Activated B cell treated with CpG ODN at 0.5 μM for 24 hours (primary cell): Measurements from ENCODE around the gene AKNA. TPM values are rescaled to one million over a fixed set of nuclear protein-coding genes. Genes with fewer than 3 reads are reported as not detected.

Experiments used
- ATAC-seq: fragments of 200-7000 bp; cut with Tn5 transposase; one replicate; pipeline ENCODE4 v1.10.0; 2021; ENCODE audit warnings: low read depth, mild to moderate bottlenecking, moderate library complexity
- CTCF ChIA-PET: fragments of 350-600 bp; sonication (Branson Sonifier 250); formaldehyde crosslinking; loops from one replicate; lab custom pipeline; 2021; ENCODE audit warnings: antibody characterized with exemption; lab: Charles Lee
- POLR2A ChIA-PET: fragments of 350-600 bp; sonication (Branson Sonifier 250); formaldehyde crosslinking; loops from one replicate; lab custom pipeline; 2021; ENCODE audit warnings: antibody characterized with exemption; lab: Charles Lee
- DNase-seq: peaks from one replicate; pipeline ENCODE4 v3.0.0; 2022
- H3K27ac Mint-ChIP-seq: one replicate; pipeline ENCODE4 v1.8.0; 2020; ENCODE audit warnings: mixed read lengths
- H3K27me3 Mint-ChIP-seq: one replicate; pipeline ENCODE4 v1.8.0; 2021; ENCODE audit warnings: mixed read lengths
- H3K36me3 Mint-ChIP-seq: one replicate; pipeline ENCODE4 v1.8.0; 2021; ENCODE audit warnings: low read depth, mixed read lengths
- H3K4me1 Mint-ChIP-seq: one replicate; pipeline ENCODE4 v1.8.0; 2021; ENCODE audit warnings: mixed read lengths
- H3K4me3 Mint-ChIP-seq: one replicate; pipeline ENCODE4 v1.8.0; 2020; ENCODE audit warnings: mild to moderate bottlenecking, mixed read lengths
- H3K9me3 Mint-ChIP-seq: one replicate; pipeline ENCODE4 v1.8.0; 2020; ENCODE audit warnings: mixed read lengths
- CTCF ChIP-seq: fragments of 200-600 bp; IDR thresholded peaks from one replicate; pipeline ENCODE4 v1.8.0; 2022; ENCODE audit warnings: antibody characterized with exemption, mild to moderate bottlenecking
- intact Hi-C: fragments of 100-400 bp; cut with micrococcal nuclease; formaldehyde crosslinking; loops from one replicate; pipeline ENCODE4 v1.15.1; 2024
- total RNA-seq: library from RNA; stranded (reverse); gene quantifications from 2 replicates; pipeline ENCODE4 v1.2.3, GENCODE V29; 2022

AKNA gene
- total RNA-seq, 1 donor from 2014 or later, result 322 TPM

DNA sequence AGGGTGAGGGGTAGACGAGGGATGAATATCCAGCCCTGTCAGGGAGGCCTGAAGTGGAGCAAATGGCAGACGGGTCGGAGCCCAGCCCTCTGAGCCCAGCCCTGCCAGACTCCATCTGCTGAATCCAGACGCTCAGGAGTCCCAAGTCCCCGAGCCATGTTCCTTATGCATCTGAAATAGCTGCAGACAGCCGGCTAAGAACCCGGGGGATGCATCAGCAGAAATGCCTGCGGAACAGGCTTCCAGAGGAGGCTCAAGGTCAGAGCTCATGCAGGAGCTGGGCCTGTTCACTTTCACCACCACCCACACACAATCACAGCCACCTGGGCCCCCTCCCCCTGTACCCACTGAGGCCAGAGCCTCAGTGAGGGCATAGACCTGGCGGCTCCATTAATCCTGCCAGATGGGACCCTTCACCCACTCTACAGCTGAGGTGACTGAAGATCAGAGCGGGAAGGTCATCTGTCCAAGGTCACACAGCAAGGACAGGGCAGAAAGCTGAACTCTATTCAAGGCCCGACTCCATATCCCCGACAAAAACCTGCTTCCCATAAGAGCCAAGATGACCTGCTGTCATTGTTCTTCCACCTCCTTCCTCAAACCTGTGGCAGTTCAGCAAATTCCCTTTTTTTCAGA, 24.4 kb upstream of the AKNA start:
- H3K36me3 Mint-ChIP-seq, result no peaks in the 10 kb centered on the region
- CTCF ChIA-PET, result interaction anchor here (0.9 kb wide), 1 partner anchor 95 kb away, joined by 3 read pairs; no protein-coding TSS in a partner anchor
- no peak overlapping the region for H3K27ac Mint-ChIP-seq
- no peak for DNase-seq
- no peak for TF ChIP-seq CTCF
- H3K4me3 Mint-ChIP-seq, result no peak overlapping the region
- intact Hi-C loops, result no loop called here
- H3K9me3 Mint-ChIP-seq, result no peaks in the 10 kb centered on the region
- H3K27me3 Mint-ChIP-seq, result no peaks in the 10 kb centered on the region
- POLR2A ChIA-PET, result no interaction called here
- no peaks in the 10 kb centered on the region for H3K4me1 Mint-ChIP-seq
- no peak for ATAC-seq

GRCh38 chr9:114411452-114411851, 23.7 kb upstream of the AKNA start:
- ATAC-seq, result no peak
- no peak overlapping the region for H3K27ac Mint-ChIP-seq

DNA sequence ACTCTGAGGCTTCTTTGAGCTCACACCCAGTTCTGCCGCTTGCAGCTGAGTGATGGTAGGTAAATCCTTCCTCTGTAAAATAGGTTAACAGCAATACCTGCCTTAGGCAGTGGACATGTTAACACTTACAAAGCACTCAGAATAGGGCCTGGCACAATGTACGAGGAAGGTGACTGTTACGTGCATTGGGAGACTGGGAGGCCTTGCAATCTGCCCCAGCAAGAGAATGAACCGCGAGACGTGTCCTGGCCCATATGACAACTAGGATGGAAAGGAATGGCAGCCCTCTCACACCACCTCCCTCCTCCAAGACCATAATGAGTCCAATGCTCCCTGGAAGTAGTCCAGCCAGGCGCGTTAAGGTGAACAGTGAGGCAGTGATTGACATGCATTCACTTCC, 23.1 kb upstream of the AKNA start:
- Mint-ChIP-seq H3K27me3 (no peaks in the 10 kb centered on the region), H3K4me1 (no peaks in the 10 kb centered on the region), H3K27ac (no peak overlapping the region), H3K36me3 (no peaks in the 10 kb centered on the region), H3K9me3 (no peaks in the 10 kb centered on the region), H3K4me3 (no peak overlapping the region)
- ATAC-seq (no peak), DNase-seq (no peak)
- intact Hi-C loops, result no loop called here
- ChIA-PET CTCF (no interaction called here), POLR2A (no interaction called here)
- no peak for TF ChIP-seq CTCF

More at GRCh38 chr9:114411452-114411851, 23.7 kb upstream of the AKNA start:
- ChIA-PET CTCF (interaction anchor here (0.9 kb wide), 1 partner anchor 96 kb away, joined by 3 read pairs; no protein-coding TSS in a partner anchor), POLR2A (no interaction called here)
- no peaks in the 10 kb centered on the region for H3K36me3 Mint-ChIP-seq
- no peak overlapping the region for H3K4me3 Mint-ChIP-seq
- no peak for DNase-seq
- no peak for TF ChIP-seq CTCF
- H3K9me3 Mint-ChIP-seq, result no peaks in the 10 kb centered on the region
- no peaks in the 10 kb centered on the region for H3K27me3 Mint-ChIP-seq
- intact Hi-C loops, result no loop called here
- H3K4me1 Mint-ChIP-seq, result no peaks in the 10 kb centered on the region

DNA sequence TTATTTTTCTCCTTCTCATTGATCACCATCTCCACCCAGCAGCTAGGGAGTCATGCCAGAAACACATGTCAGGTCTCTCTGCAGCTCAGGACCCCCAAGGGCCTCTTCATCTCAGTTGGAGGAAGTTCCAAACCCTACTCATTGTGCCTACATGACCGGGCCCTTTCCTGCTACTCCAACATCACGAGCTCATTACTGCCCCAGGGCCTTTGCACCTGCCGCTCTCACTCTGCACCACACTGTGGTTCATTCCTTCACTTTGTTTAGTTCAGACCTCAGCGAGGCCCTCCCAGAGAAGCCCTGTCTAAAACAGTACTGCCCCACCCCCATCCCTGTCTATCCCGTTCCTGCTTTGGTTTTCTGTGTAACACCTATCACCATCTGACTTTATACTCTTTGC, 22.1 kb upstream of the AKNA start:
- H3K4me3 Mint-ChIP-seq, result no peak overlapping the region
- no peaks in the 10 kb centered on the region for H3K27me3 Mint-ChIP-seq
- ATAC-seq, result no peak
- no peaks in the 10 kb centered on the region for H3K9me3 Mint-ChIP-seq
- no peak for TF ChIP-seq CTCF
- ChIA-PET CTCF (interaction anchor here (0.6 to 1.3 kb wide), 3 partner anchors 23 to 244 kb away, joined by 3 to 5 read pairs (median 4); no protein-coding TSS in a partner anchor), POLR2A (no interaction called here)
- intact Hi-C loops, result loop anchor here (5.0 kb wide), 1 partner anchor 497 kb away; no protein-coding TSS in a partner anchor
- DNase-seq, result no peak
- H3K4me1 Mint-ChIP-seq, result peaks cover 6% of the 10 kb centered on the region
- H3K36me3 Mint-ChIP-seq, result no peaks in the 10 kb centered on the region
- no peak overlapping the region for H3K27ac Mint-ChIP-seq

- DNase-seq (no peak), ATAC-seq (no peak)
- Mint-ChIP-seq H3K9me3 (no peaks in the 10 kb centered on the region), H3K4me1 (peaks cover 6% of the 10 kb centered on the region), H3K27ac (no peak overlapping the region), H3K27me3 (no peaks in the 10 kb centered on the region), H3K4me3 (no peak overlapping the region), H3K36me3 (no peaks in the 10 kb centered on the region)
- ChIA-PET POLR2A (interaction anchor here (0.6 kb wide), 1 partner anchor 43 kb away, joined by 3 read pairs; no protein-coding TSS in a partner anchor), CTCF (interaction anchor here (0.6 to 1.3 kb wide), 5 partner anchors 24 to 244 kb away, joined by 3 to 5 read pairs (median 4); no protein-coding TSS in a partner anchor)
- TF ChIP-seq CTCF, result no peak
- intact Hi-C loops, result loop anchor here (5.0 kb wide), 1 partner anchor 498 kb away; no protein-coding TSS in a partner anchor
Observed at GRCh38 chr9:114409103-114409780, 21.5 kb upstream of the AKNA start.
